ENCODE results near the gene GSTP1.
"Not testable (repeated sequence)": the region's sequence is repeated elsewhere in the genome, so short reads cannot be mapped to it uniquely, and the experiment has no call there.

Gene GSTP1

DNA sequence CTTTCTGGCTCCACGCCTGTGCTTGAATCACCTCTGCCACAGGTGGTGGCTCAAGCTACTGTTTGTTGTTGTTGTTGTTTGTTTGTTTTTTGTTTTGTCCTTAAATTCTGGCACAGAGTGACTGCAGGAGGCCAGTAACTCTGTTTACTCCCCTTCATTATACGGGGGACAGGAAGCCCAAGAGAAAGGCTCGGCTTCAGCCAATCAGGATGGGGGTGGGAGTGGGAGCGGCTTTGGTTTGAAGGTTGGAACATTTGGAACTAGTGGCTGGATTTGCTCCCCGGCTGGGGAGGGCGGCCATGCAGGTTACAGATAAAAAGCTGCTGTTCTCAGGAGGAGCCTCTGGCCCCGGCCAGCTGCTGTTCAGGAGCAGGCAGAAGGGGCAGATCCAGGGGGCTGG, 40.6 kb upstream of the GSTP1 start:
- Histone ChIP-seq H3K4me3 (ENCODE audit: low read length) (no peak overlapping the region), H3K4me2 (ENCODE audit: low read length) (no peak overlapping the region), H2AFZ (ENCODE audit: low read depth, low read length) (no peak overlapping the region), H3K79me2 (ENCODE audit: low read length) (no peaks in the 10 kb centered on the region), H3K9ac (ENCODE audit: low read length) (no peak overlapping the region), H3K36me3 (replicated peaks; ENCODE audit: low read depth, low read length) (no peaks in the 10 kb centered on the region), H3K4me1 (ENCODE audit: low read length) (no peaks in the 10 kb centered on the region), H4K20me1 (ENCODE audit: insufficient read depth, low read length) (no peaks in the 10 kb centered on the region), H3K9me3 (ENCODE audit: insufficient read depth, low read length) (no peaks in the 10 kb centered on the region), H3K27me3 (ENCODE audit: low read depth, low read length) (peaks cover 9% of the 10 kb centered on the region), H3K27ac (ENCODE audit: low read length) (no peak overlapping the region)
- TF ChIP-seq, protein P1, sequence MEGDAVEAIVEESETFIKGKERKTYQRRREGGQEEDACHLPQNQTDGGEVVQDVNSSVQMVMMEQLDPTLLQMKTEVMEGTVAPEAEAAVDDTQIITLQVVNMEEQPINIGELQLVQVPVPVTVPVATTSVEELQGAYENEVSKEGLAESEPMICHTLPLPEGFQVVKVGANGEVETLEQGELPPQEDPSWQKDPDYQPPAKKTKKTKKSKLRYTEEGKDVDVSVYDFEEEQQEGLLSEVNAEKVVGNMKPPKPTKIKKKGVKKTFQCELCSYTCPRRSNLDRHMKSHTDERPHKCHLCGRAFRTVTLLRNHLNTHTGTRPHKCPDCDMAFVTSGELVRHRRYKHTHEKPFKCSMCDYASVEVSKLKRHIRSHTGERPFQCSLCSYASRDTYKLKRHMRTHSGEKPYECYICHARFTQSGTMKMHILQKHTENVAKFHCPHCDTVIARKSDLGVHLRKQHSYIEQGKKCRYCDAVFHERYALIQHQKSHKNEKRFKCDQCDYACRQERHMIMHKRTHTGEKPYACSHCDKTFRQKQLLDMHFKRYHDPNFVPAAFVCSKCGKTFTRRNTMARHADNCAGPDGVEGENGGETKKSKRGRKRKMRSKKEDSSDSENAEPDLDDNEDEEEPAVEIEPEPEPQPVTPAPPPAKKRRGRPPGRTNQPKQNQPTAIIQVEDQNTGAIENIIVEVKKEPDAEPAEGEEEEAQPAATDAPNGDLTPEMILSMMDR (IDR thresholded peaks at IDR 0.05; ENCODE audit: low read depth, low read length): no peak
- no peak for TF ChIP-seq EZH2phosphoT487 (IDR thresholded peaks at IDR 0.05; ENCODE audit: low read depth)

DNA sequence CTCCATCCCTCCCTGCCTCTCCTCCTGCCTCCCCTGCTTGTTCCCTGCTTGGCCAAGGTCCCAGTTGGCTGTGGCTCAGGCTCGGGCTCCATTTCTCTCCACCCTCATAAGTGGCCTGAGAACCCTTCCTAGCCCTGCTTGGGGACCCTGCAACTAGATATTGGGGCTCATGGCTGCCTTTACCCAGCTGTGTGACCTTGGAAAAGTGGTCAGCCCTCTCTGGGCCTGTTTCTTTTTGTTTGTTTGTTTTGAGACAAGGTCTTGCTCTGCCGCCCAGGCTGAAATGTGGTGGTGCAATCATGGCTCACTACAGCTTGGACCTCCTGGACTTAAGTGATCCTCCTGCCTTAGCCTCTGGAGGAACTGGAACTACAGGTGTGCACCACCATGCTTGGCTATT, 40.0 kb upstream of the GSTP1 start:
- no peaks in the 10 kb centered on the region for H3K4me1 ChIP-seq (ENCODE audit: low read length)
- TF ChIP-seq, protein P1 (IDR thresholded peaks at IDR 0.05; ENCODE audit: low read depth, low read length): no peak
- no peak for TF ChIP-seq EZH2phosphoT487 (IDR thresholded peaks at IDR 0.05; ENCODE audit: low read depth)
- no peak overlapping the region for H3K4me3 ChIP-seq (ENCODE audit: low read length)
- no peak overlapping the region for H2AFZ ChIP-seq (ENCODE audit: low read depth, low read length)
- no peaks in the 10 kb centered on the region for H4K20me1 ChIP-seq (ENCODE audit: insufficient read depth, low read length)
- H3K79me2 ChIP-seq (ENCODE audit: low read length): no peaks in the 10 kb centered on the region
- peaks cover 9% of the 10 kb centered on the region for H3K27me3 ChIP-seq (ENCODE audit: low read depth, low read length)
- H3K27ac ChIP-seq (ENCODE audit: low read length): no peak overlapping the region
- H3K9me3 ChIP-seq (ENCODE audit: insufficient read depth, low read length): no peaks in the 10 kb centered on the region
- H3K4me2 ChIP-seq (ENCODE audit: low read length): no peak overlapping the region
- H3K36me3 ChIP-seq (replicated peaks; ENCODE audit: low read depth, low read length): no peaks in the 10 kb centered on the region
- no peak overlapping the region for H3K9ac ChIP-seq (ENCODE audit: low read length)

DNA sequence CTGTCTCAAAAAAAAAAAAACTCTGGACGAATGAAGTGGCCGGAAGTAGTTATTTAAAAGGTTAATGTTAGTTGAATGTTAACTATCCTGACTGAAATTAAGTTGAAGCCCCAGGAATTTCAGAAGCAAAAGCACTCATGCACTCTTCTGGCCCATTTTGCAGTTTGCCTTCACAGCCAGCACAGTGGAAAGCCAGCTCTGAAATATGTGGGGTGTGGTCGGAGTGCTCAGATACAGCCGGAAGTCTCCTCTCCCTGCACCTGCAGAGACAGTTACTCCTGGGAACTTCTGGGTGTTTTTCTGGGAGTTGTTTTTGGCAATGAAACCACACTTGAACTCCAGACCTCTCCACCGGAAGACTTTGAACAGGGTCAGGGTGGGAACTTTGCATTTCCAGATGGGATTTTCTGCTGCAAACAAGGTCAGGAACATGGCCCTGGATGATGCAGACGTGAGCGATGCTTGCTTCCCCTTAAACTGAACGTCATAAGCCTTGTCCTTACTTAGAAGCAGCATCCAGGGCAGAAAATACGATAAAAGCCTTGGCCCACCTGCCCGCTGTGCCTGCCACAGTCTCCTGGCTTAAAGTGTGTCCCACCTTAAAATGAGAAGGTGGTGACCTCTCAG, 38.9 kb upstream of the GSTP1 start:
- no peak overlapping the region for H3K27ac ChIP-seq (ENCODE audit: low read length)
- TF ChIP-seq, protein P1 (IDR thresholded peaks at IDR 0.05; ENCODE audit: low read depth, low read length): no peak
- no peak for TF ChIP-seq EZH2phosphoT487 (IDR thresholded peaks at IDR 0.05; ENCODE audit: low read depth)
- H3K27me3 ChIP-seq (ENCODE audit: low read depth, low read length): peaks cover 9% of the 10 kb centered on the region
- H3K4me1 ChIP-seq (ENCODE audit: low read length): no peaks in the 10 kb centered on the region
- no peak overlapping the region for H3K4me3 ChIP-seq (ENCODE audit: low read length)
- H3K4me2 ChIP-seq (ENCODE audit: low read length): no peak overlapping the region
- H2AFZ ChIP-seq (ENCODE audit: low read depth, low read length): no peak overlapping the region
- H3K9me3 ChIP-seq (ENCODE audit: insufficient read depth, low read length): no peaks in the 10 kb centered on the region
- H3K79me2 ChIP-seq (ENCODE audit: low read length): no peaks in the 10 kb centered on the region
- H3K9ac ChIP-seq (ENCODE audit: low read length): no peak overlapping the region
- no peaks in the 10 kb centered on the region for H4K20me1 ChIP-seq (ENCODE audit: insufficient read depth, low read length)
- H3K36me3 ChIP-seq (replicated peaks; ENCODE audit: low read depth, low read length): no peaks in the 10 kb centered on the region

DNA sequence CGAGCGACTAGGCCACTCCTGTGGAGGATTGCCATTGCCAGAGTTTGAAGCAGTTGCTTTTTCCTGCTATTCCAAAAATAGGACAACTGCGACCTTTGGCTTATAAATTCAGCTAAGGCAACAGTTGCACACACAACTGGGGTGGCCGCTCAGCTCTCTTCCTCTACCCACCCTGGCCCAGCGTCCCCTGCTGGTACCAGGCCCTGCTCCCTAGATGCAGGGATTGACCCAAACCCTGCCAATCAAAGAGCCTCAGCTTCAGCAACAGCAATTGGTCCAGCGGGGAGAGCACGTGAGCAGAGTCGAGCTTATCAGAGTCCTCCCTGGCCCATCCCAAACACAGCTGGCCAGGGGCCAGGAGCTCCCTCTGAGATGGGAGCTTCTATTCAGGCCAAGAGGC, 38.3 kb upstream of the GSTP1 start:
- H3K36me3 ChIP-seq (replicated peaks; ENCODE audit: low read depth, low read length): no peaks in the 10 kb centered on the region
- H3K9me3 ChIP-seq (ENCODE audit: insufficient read depth, low read length): 0 out of 2 replicates have a peak, but pooled peaks cover 4% of the 10 kb centered on the region
- H3K4me1 ChIP-seq (ENCODE audit: low read length): no peaks in the 10 kb centered on the region
- TF ChIP-seq, protein P1 (IDR thresholded peaks at IDR 0.05; ENCODE audit: low read depth, low read length): no peak
- no peak for TF ChIP-seq EZH2phosphoT487 (IDR thresholded peaks at IDR 0.05; ENCODE audit: low read depth)
- H3K9ac ChIP-seq (ENCODE audit: low read length): no peak overlapping the region
- no peak overlapping the region for H3K4me2 ChIP-seq (ENCODE audit: low read length)
- no peak overlapping the region for H3K27ac ChIP-seq (ENCODE audit: low read length)
- H3K79me2 ChIP-seq (ENCODE audit: low read length): no peaks in the 10 kb centered on the region
- H4K20me1 ChIP-seq (ENCODE audit: insufficient read depth, low read length): no peaks in the 10 kb centered on the region
- H2AFZ ChIP-seq (ENCODE audit: low read depth, low read length): no peak overlapping the region
- H3K4me3 ChIP-seq (ENCODE audit: low read length): no peak overlapping the region
- H3K27me3 ChIP-seq (ENCODE audit: low read depth, low read length): peaks cover 11% of the 10 kb centered on the region

DNA sequence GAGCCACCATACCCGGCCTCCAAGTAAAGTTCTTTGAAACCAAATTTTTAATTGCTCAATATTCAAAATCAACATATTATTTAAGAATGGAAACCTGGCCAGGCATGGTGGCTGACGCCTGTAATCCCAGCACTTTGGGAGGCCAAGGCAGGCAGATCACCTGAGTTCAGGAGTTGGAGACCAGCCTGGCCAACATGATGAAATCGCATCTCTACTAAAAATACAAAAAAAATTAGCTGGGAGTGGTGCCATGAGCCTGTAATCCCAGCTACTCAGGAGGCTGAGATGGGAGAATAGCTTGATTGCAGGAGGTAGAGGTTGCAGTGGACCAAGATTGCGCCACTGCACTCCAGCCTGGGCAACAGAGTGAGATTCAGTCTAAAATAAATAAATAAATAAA, 35.5 kb upstream of the GSTP1 start:
- not testable (repeated sequence) for H3K9ac ChIP-seq (ENCODE audit: low read length); H4K20me1 ChIP-seq (ENCODE audit: insufficient read depth, low read length); H3K4me2 ChIP-seq (ENCODE audit: low read length); H2AFZ ChIP-seq (ENCODE audit: low read depth, low read length); H3K27ac ChIP-seq (ENCODE audit: low read length); H3K4me3 ChIP-seq (ENCODE audit: low read length); H3K36me3 ChIP-seq (replicated peaks; ENCODE audit: low read depth, low read length); H3K79me2 ChIP-seq (ENCODE audit: low read length); H3K4me1 ChIP-seq (ENCODE audit: low read length)
- H3K27me3 ChIP-seq (ENCODE audit: low read depth, low read length): peaks cover 11% of the 10 kb centered on the region
- H3K9me3 ChIP-seq (ENCODE audit: insufficient read depth, low read length): peaks cover 12% of the 10 kb centered on the region; the same call in 1 of the 2 replicates
